ENCODE data around the gene SMTN.
A peak's percentile ranks its signal among the peaks of the same experiment; 100 is the strongest.

The SMTN gene

GRCh38 chr22:31133911-31134310 is 52.8 kb downstream of the SMTN start:
- no peak for DNase-seq

GRCh38 chr22:31134688-31135087 is 53.6 kb downstream of the SMTN start:
- DNase-seq: no peak

GRCh38 chr22:31135706-31136105 is 54.6 kb downstream of the SMTN start:
- no peak for DNase-seq

GRCh38 chr22:31136155-31136554 is 55.0 kb downstream of the SMTN start:
- no peak for DNase-seq

- no peak for DNase-seq
Observed at GRCh38 chr22:31136711-31137110, 55.6 kb downstream of the SMTN start.

GRCh38 chr22:31137721-31138120 is 56.6 kb downstream of the SMTN start:
- no peak for DNase-seq

- no peak for DNase-seq
Observed at GRCh38 chr22:31138126-31138525, 57.0 kb downstream of the SMTN start.

- no peak for DNase-seq
Observed at GRCh38 chr22:31139066-31139465, 57.9 kb downstream of the SMTN start.

- peak; percentile 27 for DNase-seq
Observed at GRCh38 chr22:31139866-31140716, 59.0 kb downstream of the SMTN start, which contains the start of gene PLA2G3. Gene PLA2G3 (minus strand): TSS chr22:31140508. CDS start chr22:31140354, 154 bp downstream.

GRCh38 chr22:31140746-31141145 is 59.6 kb downstream of the SMTN start:
- DNase-seq: no peak

- no peak for DNase-seq
Observed at GRCh38 chr22:31141551-31141950, 60.4 kb downstream of the SMTN start.

GRCh38 chr22:31142285-31142684 is 61.2 kb downstream of the SMTN start:
- no peak for DNase-seq

- DNase-seq: no peak
Observed at GRCh38 chr22:31143038-31143437, 61.9 kb downstream of the SMTN start.

- no peak for DNase-seq
Observed at GRCh38 chr22:31143537-31143936, 62.4 kb downstream of the SMTN start.

GRCh38 chr22:31144223-31144622 is 63.1 kb downstream of the SMTN start:
- DNase-seq: peak; percentile 37

- DNase-seq: no peak
Observed at GRCh38 chr22:31148488-31148887, 67.4 kb downstream of the SMTN start.

GRCh38 chr22:31148953-31149627 is 68.0 kb downstream of the SMTN start:
- DNase-seq: peak; percentile 82

GRCh38 chr22:31150615-31151014 is 69.5 kb downstream of the SMTN start:
- DNase-seq: no peak

GRCh38 chr22:31151872-31152271 is 70.8 kb downstream of the SMTN start:
- DNase-seq: no peak

- DNase-seq: no peak
Observed at GRCh38 chr22:31153357-31153756, 72.2 kb downstream of the SMTN start.

Data from EL (cell line).